HG03066 (cell line): ENCODE data around the gene ZFHX3.
"Not testable (repeated sequence)": the region's sequence is repeated elsewhere in the genome, so short reads cannot be mapped to it uniquely, and the experiment has no call there.

Experiments
- ATAC-seq: cut with Tn5 transposase; IDR thresholded peaks from one replicate; pipeline ENCODE4 v1.9.1; 2021; ENCODE audit warnings: low read depth; ENCODE audit not compliant: unreplicated experiment

Gene ZFHX3

DNA sequence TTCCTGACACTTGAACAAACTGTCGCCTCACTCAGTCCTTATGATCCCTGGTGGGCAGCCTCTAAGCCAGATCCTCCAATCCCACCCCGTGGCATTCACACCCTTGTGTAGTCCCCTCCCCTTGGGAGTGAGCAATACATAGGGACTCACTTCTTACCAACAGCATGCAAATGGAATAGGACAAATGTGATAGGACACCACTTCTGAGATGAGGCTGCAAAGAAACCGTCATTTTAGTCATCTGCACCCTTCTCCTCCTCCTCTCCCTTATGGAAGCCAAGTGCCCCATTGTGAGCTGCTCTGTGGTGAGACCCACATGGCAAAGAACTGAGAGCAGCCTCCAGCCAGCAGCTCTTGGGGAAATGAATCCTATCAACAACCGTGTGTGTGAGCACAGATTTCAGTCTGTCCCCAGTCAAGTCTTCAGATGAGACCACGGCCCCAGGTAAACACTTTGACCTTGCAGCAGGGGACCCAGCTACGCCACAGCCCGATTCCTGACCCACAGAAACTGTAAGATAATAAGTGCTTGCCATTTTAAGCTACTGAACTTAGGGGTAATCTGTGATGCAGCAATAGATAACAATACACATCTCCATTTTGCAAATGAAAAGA, 46.9 kb downstream of the ZFHX3 start:
- no peak for ATAC-seq

DNA sequence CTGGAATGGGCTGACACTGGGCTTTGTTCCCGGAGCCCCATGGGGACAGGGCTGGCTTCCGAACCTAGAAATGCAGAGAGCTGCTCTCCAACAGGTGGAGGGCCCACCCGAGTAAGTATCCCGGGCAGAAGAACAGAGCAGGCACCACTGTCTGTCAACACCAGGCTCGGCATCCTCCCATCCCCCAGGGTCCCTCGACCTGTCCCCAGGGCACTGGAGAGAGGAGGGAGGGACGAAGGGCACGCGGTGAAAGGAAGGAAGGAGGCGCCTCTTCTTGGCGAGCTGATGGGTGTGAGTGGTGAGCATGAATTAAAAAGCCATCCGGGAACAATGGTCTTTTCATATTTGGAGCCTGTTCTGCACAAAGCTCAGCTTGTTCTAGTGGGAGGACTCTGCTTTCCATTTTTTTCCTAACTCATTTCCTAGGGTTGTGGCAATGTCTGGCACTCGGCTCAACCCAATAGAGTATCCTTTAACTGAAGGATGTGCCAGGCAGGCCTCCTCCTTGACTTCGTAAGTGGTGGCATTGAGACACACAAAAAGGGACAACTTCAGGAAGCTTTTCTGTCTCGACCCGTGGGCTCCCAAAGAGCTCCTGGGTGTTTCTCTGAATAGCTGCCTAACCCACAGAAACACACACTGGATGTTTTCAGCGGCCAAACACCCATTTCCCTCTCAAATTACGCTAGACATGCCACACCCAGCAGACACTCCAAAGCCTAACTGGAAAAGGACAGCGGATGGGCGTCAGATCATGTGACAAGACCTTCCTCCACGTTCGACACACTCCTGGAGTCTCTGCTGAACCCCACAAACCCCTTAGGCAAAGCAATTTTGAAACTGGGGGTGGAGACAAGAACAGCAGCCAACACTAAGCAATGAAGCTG, 47.7 kb downstream of the ZFHX3 start:
- ATAC-seq = no peak

- ATAC-seq = no peak
Measured at GRCh38 chr16:72999541-73000019, 48.3 kb downstream of the ZFHX3 start.

GRCh38 chr16:72997141-72997542, 50.8 kb downstream of the ZFHX3 start:
- ATAC-seq = no peak

DNA sequence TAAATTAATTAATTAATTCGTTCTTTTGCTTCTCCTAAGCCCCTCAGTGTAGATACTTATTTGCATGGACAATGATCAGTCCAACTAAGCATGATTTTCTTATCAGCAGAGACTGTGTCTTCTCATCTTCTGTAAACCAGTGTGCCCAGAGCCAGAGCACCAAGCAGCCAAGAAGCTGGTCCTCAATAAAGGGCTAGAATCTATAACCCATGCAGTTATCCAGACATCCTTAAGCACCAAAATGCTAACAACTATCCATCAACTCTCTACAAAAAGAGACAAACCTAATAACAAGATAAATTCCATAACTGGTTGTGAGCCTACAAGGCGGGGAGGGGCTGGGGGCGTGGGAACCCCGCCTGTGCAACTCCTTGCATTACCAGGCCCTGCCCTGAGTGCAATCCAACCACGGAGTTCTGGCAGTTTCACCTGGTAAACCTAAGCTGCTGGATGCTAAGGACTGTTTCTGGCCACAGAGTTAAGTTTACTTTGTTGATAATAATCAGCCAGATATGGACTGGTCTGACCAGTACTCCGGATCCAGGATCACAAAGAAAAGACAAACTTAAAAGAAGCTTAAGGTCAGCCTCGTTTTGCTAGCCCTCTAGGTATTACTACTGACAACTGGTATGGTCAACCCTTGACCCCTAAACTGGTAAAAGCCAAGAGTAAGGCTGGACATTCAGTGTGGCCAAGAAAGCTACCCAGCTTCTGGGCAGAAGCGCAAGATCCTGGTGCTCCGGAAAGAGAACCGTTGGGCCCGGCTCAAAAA, 51.5 kb downstream of the ZFHX3 start:
- no peak for ATAC-seq

- not testable (repeated sequence) for ATAC-seq
Measured at GRCh38 chr16:72995882-72996270, 52.1 kb downstream of the ZFHX3 start.

DNA sequence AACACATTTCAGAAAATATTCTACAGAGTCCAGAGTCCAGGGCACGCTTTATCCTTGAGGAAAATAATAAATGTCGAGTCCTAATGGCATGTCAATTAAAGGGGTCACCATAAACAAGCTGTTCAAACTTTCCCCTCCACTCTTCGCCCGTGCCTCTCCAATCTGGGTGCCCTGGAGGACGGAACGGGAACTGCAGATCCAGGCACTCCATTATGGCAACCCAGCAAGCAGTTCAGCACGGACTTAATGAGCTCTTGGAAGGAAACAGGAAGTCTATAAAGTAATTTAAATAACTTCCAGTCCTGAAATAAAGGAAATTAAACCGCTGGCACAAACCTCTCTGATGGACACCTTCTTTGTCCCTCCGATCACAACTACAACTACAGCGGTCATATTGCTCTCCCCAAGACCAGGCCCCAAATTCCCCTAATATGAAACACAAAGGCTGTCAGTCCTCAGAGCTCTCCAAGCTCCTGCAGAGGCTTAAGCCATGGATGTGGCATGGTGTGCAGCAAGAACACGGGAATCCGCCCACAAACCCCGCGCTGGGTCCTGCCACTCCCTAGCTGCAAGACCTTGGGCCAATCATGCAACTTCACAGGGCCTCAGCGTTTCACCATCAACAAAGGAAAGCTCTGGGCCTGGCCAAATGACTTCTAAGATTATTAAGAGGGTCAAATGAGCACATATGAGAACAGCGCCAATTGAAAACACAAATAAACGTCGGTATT, 52.6 kb downstream of the ZFHX3 start:
- no peak for ATAC-seq

DNA sequence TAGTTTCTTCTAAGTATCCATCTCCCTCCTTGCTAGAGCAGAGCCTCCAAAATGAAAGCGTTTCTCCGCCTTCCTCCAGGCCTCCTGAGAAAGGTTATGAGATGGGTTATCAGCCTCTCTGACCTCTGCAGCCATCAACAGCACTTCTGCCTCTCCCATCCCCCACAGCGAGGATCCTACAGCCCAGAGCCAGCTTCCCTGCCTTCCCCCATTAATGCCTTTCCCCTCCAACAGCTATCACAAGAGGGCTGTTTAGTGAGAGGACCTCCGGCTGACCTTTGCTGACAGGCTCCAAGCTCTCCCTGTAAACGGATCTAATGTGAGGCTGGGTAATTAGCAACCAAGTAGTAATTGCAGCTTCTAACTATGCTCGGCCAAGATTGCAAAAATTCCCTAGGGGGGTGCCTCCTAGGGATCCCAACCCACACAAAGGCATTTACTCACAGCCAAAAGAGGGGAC, 55.8 kb downstream of the ZFHX3 start:
- ATAC-seq = no peak

DNA sequence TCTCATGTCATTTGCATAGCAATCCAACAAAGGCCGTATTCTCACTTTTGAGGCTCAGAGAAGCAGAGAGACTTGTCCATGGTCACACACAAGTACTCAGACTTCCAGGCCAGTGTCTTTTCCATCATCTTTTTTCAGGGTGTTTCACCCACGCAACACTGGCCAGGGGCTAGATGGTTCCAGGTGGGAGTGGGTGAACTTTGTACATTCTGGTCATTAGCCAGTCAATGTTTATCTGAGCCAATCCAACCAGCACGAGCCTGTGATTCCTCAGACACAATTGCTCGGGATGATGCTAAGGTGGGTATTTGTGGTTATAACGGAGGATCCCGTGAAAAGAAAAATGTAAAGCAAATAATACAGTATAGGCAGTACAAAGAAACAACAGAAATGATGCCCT, 56.3 kb downstream of the ZFHX3 start:
- no peak for ATAC-seq

DNA sequence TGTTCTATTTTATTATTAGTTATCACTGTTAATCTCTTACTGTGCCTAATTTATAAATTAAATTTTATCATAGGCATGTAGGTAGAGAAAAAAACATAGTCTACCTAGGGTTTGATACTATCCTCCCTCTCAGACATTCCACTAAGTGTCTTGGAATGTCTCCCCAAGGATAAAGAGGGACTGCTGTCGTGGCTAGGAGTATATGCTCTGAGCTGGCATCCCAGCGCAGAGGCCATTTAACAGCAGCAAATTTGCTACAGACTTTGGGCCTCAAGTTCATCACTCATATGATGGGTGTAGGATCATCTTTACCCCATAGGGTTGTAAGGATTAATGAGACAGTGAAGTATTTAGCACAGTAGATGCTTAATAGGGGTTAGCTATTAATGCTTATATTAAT, 56.7 kb downstream of the ZFHX3 start:
- ATAC-seq = no peak

- no peak for ATAC-seq
Measured at GRCh38 chr16:72990571-72990970, 57.4 kb downstream of the ZFHX3 start.

GRCh38 chr16:72989579-72990551, 58.1 kb downstream of the ZFHX3 start:
- ATAC-seq = no peak

GRCh38 chr16:72989203-72989578, 58.7 kb downstream of the ZFHX3 start:
- not testable (repeated sequence) for ATAC-seq

DNA sequence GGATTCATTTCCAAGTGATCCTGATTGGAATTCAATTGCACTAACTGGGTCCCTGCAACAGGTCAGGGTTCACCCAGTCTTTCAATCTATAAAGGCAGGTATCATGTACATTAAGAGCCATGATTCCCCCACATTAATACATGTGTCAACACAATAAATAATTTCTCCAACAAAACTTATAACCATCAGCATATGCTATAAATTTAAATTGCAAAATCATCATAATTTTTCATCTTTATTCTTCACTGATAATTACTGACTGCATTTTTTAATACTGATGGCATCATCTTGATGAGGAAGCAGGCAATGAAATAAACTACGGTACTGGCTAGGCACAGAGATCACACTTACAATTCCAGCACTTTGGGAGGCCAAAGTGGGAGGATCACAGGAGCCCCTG, 59.4 kb downstream of the ZFHX3 start:
- ATAC-seq = no peak

DNA sequence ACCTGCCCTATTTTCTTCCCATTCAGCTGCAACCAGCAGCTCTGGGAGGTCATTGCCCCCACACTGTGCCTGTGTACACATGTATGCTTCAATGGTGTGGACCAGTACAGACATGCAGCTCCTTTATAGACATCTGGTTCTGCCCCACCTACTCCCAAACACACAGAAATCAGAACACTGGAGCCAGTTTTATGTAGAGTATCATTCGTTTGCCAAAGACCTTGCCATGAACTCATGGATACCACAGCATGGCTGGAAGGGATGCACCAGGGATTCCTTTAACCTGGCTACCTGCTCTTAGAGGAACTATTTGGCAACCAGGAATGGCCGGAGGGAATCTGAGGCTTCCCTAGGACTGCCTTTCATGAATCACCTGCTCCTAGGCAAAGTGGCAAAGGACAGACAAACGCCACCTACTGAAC, 60.4 kb downstream of the ZFHX3 start:
- ATAC-seq = no peak

DNA sequence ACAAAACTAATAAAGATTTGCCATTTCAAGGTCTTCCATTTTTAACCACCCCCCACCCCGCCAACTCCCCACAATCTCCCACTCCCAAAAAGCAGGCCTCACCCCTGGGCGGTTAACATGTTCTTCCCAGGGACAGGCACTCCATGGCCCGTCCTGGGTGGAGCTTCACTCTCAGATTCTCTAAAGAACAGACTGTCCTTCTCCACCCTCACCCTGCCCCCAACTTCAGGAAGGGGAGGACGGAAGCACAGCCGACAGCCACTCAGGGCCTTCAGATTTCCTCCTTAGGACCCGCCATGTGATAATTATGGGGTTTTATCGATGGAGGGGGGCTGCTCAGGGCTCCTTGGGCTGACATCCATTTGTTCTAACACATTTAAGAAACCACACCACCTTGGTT, 61.9 kb downstream of the ZFHX3 start:
- no peak for ATAC-seq

DNA sequence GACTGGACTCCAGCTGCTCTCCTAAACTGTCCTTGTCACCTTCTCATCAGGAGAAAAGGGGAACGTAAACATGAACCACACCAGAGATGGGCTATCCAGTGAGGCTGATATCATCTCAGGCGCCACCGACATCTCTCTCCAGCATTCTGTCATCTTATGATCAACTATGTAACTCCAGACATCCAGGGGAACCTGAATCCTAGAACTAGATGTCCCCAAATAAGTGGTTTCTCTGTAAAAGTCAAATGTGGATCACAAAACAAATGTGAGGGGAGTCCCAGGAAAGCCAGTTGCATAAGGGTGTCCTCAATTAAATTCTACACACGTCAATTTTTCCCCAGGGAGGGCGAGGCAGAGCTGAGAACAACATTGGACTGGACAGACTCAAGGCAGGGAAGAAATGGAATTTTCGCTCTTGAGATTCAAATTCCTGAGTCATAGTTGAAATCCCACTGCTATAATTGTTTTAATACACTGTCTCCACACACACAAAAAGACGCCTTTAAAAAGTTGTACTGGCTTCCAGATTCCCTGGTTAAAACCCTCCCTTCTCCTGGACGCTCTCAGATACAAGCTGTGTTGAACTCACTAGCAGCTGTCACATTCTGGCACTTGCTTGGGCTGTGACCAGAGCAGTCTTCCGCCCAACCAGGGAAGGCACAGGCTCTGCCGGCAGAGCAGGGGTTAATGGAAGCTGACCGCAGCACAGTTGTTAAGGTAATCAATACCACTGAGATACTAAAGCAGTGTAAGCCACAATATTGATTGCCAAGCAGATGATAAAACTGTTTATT, 62.6 kb downstream of the ZFHX3 start:
- ATAC-seq = no peak

DNA sequence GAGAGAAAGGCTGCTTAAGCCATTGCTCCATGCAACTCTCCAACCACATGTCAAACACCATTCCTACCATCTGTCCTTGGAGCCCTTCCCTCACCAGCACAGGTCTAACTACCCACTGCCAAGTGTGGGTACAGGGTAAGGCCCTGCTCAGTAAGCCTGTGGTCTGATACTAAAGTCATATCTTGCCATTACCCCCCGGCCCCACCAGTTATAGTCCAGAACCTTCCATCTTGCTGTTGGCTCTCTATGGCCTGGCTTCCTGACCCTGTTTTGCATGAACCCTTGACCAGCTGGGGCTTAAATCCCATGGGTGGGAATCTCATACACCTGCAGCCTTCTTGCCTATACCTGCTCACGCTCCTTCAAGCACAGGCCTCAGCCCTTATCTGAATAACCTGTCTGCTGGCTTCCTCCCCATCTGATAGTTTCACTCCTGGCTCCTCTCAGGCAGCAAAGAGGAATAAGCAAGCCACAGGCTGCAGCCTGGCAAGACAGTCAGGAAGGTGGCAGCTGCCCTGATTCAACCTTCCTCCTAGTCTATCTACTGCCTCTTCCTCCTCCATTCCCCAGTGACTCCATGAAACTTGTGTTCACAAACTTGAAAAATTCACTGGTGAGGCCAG, 64.1 kb downstream of the ZFHX3 start:
- no peak for ATAC-seq
